K562 (cell line): ENCODE measurements around the gene JPT1. TPM values are rescaled to one million over a fixed set of nuclear protein-coding genes. Genes with fewer than 3 reads are reported as not detected.

Experiments
- ATAC-seq: fragments of 200-7000 bp; cut with Tn5 transposase; 3 replicates; pipeline ENCODE4 v1.9.1; 2020; ENCODE audit warnings: moderate library complexity
- BruUV-seq: library from RNA; stranded (reverse); fragments of 400-500 nt; replicated peaks from 2 replicates; lab custom pipeline; 2021; lab: Mats Ljungman, UMichigan
- CTCF ChIA-PET: fragments of 300-600 bp; formaldehyde crosslinking; extraction: SDS; loops from one replicate; lab custom pipeline; 2021; ENCODE audit warnings: low intra/inter-chr PET ratio; lab: Yijun Ruan, JAX
- POLR2A ChIA-PET: fragments of 300-600, 350-650 bp; sonication (Branson Sonifier 250); formaldehyde crosslinking; extraction: SDS; loops from one replicate; lab custom pipeline; 2021; ENCODE audit warnings: antibody characterized with exemption, inconsistent platforms; lab: Yijun Ruan, JAX
- DNase-seq, 4 experiments: peaks; one replicate each; pipeline versions ENCODE4 v3.0.0 to v3.0.0-alpha.2; 2011 to 2018; ENCODE audit warnings: low spot score in 3 of 4, mixed read lengths in 3 of 4; ENCODE audit errors: extremely low read depth in 1 of 4
- FAIRE-seq: peaks from 2 replicates; lab custom pipeline; 2011; peaks lifted over from hg19 to GRCh38; lab: Jason Lieb, UNC
- H2AFZ ChIP-seq: 2 replicates; pipeline ENCODE4 v1.6.0; 2011; ENCODE audit warnings: low read depth, low read length, control low read depth, inconsistent platforms
- H3K27ac ChIP-seq: fragments of 200-600 bp; 3 replicates; pipeline ENCODE4 v1.8.0; 2011; ENCODE audit warnings: low read depth, mild to moderate bottlenecking, control low read depth, inconsistent platforms, low read length, moderate library complexity, mixed read lengths; ENCODE audit errors: extremely low read depth
- H3K27me3 ChIP-seq, 2 experiments: fragments of 300-600 bp in 1 of 2; 2 replicates in 1 of 2; 3 replicates in 1 of 2; pipeline versions ENCODE4 v1.6.0 to v1.8.0; 2011; ENCODE audit warnings: inconsistent platforms in 2 of 2, low read length in 2 of 2, mild to moderate bottlenecking in 1 of 2, mixed read lengths in 1 of 2, moderate library complexity in 1 of 2; ENCODE audit not compliant: control insufficient read depth in 2 of 2, insufficient read depth in 2 of 2
- H3K36me3 ChIP-seq: fragments of 300-600 bp; 3 replicates; pipeline ENCODE4 v1.8.0; 2011; ENCODE audit warnings: mild to moderate bottlenecking, low read length, inconsistent platforms; ENCODE audit not compliant: control insufficient read depth, insufficient read depth
- H3K4me1 ChIP-seq, 2 experiments: fragments of 200-600 bp in 1 of 2; replicated peaks in 1 of 2; 2 replicates in 1 of 2; 3 replicates in 1 of 2; pipeline versions ENCODE4 v1.5.1 to v1.8.0; 2011; ENCODE audit warnings: inconsistent platforms in 2 of 2, low read length in 2 of 2, mild to moderate bottlenecking in 1 of 2, mixed read lengths in 1 of 2, moderate library complexity in 1 of 2; ENCODE audit not compliant: control insufficient read depth in 2 of 2, insufficient read depth in 2 of 2
- H3K4me2 ChIP-seq: 2 replicates; pipeline ENCODE4 v1.6.1; 2011; ENCODE audit warnings: low read length, control low read depth, inconsistent platforms, mixed read lengths; ENCODE audit not compliant: insufficient read depth
- H3K4me3 ChIP-seq: fragments of 200-600 bp; sonication (generic), shearing (Covaris generic); 2 replicates; pipeline ENCODE4 v1.5.1; 2016; ENCODE audit warnings: control low read depth, inconsistent platforms
- H3K79me2 ChIP-seq: fragments of 200-600 bp; 3 replicates; pipeline ENCODE4 v1.8.0; 2011; ENCODE audit warnings: low read length, inconsistent platforms; ENCODE audit not compliant: control insufficient read depth, insufficient read depth
- H3K9ac ChIP-seq, 2 experiments: 2 replicates each; pipeline versions ENCODE4 v1.6.0 to v1.6.1; 2011; ENCODE audit warnings: low read depth in 2 of 2, low read length in 2 of 2, control low read depth in 1 of 2, inconsistent platforms in 1 of 2, mild to moderate bottlenecking in 1 of 2, mixed read lengths in 1 of 2; ENCODE audit not compliant: insufficient read depth in 1 of 2
- H3K9me1 ChIP-seq: one replicate; pipeline ENCODE4 v1.6.0; 2011; ENCODE audit warnings: inconsistent platforms, mild to moderate bottlenecking, low read length, moderate library complexity; ENCODE audit not compliant: control insufficient read depth, insufficient read depth
- H3K9me3 ChIP-seq: replicated peaks from 2 replicates; pipeline ENCODE4 v1.5.1; 2011; ENCODE audit warnings: low read depth, low read length, inconsistent platforms; ENCODE audit not compliant: control insufficient read depth, insufficient read depth
- H4K20me1 ChIP-seq: replicated peaks from 2 replicates; pipeline ENCODE4 v1.6.1; 2011; ENCODE audit warnings: low read length, inconsistent platforms, mixed read lengths; ENCODE audit not compliant: control insufficient read depth, insufficient read depth
- ATF2 ChIP-seq: sonication (generic); formaldehyde crosslinking; IDR thresholded peaks from 2 replicates; pipeline ENCODE4 v1.8.1; 2022; ENCODE audit warnings: missing genetic modification reagents
- E2F3 ChIP-seq: fragments of 250-450 bp; sonication (Bioruptor Pico); IDR thresholded peaks from 2 replicates; pipeline ENCODE4 v1.4.0; 2020; ENCODE audit warnings: mild to moderate bottlenecking
- E4F1 ChIP-seq: fragments of 250-450 bp; sonication (Bioruptor Pico); IDR thresholded peaks from 2 replicates; pipeline ENCODE4 v1.5.0; 2021; ENCODE audit warnings: mild to moderate bottlenecking, borderline replicate concordance
- ERF ChIP-seq: fragments of 450-650 bp; formaldehyde crosslinking; IDR thresholded peaks from 2 replicates; pipeline ENCODE4 v1.4.0; 2020; ENCODE audit warnings: mild to moderate bottlenecking, mixed read lengths
- GTF2F1 ChIP-seq: IDR thresholded peaks from 2 replicates; pipeline ENCODE4 v1.6.1; 2011; ENCODE audit warnings: low read depth, low read length, improper control_type of control experiment
- LARP7 ChIP-seq: fragments of 450-650 bp; IDR thresholded peaks from 2 replicates; pipeline ENCODE4 v1.6.1; 2016
- MLLT1 ChIP-seq, 2 experiments: fragments of 450-650 bp; IDR thresholded peaks; 2 replicates each; pipeline ENCODE4 v1.6.1; 2016
- MYC ChIP-seq, 2 experiments: fragments of 250-450 bp in 1 of 2; sonication (Bioruptor Pico) in 1 of 2; IDR thresholded peaks; 2 replicates each; pipeline versions ENCODE4 v1.5.1 to v1.6.1; 2012 to 2021; ENCODE audit warnings: low read depth in 2 of 2, borderline replicate concordance in 1 of 2, improper control_type of control experiment in 1 of 2, low read length in 1 of 2, mild to moderate bottlenecking in 1 of 2, moderate library complexity in 1 of 2
- SAFB2 ChIP-seq: fragments of 200-400 bp; formaldehyde crosslinking; IDR thresholded peaks from 2 replicates; pipeline ENCODE4 v1.6.1; 2018; ENCODE audit warnings: borderline replicate concordance, low read length, low read depth, moderate library complexity; ENCODE audit not compliant: severe bottlenecking
- SIN3B ChIP-seq: fragments of 450-650 bp; IDR thresholded peaks from 2 replicates; pipeline ENCODE4 v1.6.1; 2017; ENCODE audit warnings: low read depth, mild to moderate bottlenecking, moderate library complexity
- USF1 ChIP-seq: sonication (generic); formaldehyde crosslinking; IDR thresholded peaks from 2 replicates; pipeline ENCODE4 v1.9.0; 2022; ENCODE audit warnings: mild to moderate bottlenecking, missing genetic modification reagents
- ZBTB5 ChIP-seq: fragments of 450-650 bp; IDR thresholded peaks from 2 replicates; pipeline ENCODE4 v1.6.1; 2017; ENCODE audit warnings: antibody characterized with exemption
- ZNF431 ChIP-seq: sonication (generic); formaldehyde crosslinking; IDR thresholded peaks from 2 replicates; pipeline ENCODE4 v1.8.0; 2022; ENCODE audit warnings: mild to moderate bottlenecking, missing genetic modification reagents
- WGBS: fragments of 100-300 bp; shearing (Covaris generic); methylation state at CpG from one replicate; pipeline ENCODE4 v1.1.6; 2016; ENCODE audit warnings: low coverage, mixed read lengths; ENCODE audit not compliant: insufficient coverage; ENCODE audit errors: missing lambda C conversion rate; 5-methylcytosine and 5-hydroxymethylcytosine counted together
- in situ Hi-C: fragments of 300-500 bp; cut with MboI; formaldehyde crosslinking; loops from 4 replicates; pipeline ENCODE4 v1.15.0; 2018; ENCODE audit warnings: inconsistent platforms, mixed read lengths
- intact Hi-C: fragments of 100-400 bp; cut with micrococcal nuclease; formaldehyde crosslinking; loops from 2 replicates; pipeline ENCODE4 v1.14.2; 2022
- polyA plus RNA-seq, 8 experiments: library from polyadenylated mRNA; depleted of rRNA in 4 of 8; stranded (reverse) in 5 of 8; unstranded in 3 of 8; fragments of >200 nt; fragmentation: Nextera tagmentation in 2 of 8; fragmentation: Illumina TruSeq in 1 of 8; extraction: Ambion mirVana in 2 of 8; extraction: Trizol in 1 of 8; gene quantifications; 2 replicates each; pipeline versions ENCODE4 v1.2.1 to v1.2.3, GENCODE V29; 2011 to 2014; ENCODE audit warnings: inconsistent platforms in 1 of 8, missing spikeins in 1 of 8
- total RNA-seq, 7 experiments: library from RNA; depleted of rRNA in 6 of 7; stranded (reverse); fragments of >200 nt in 6 of 7; fragmentation: Illumina TruSeq in 2 of 7; extraction: Trizol in 2 of 7; gene quantifications; 2 replicates each; pipeline versions ENCODE4 v1.2.1 to v1.2.3, GENCODE V29; 2011 to 2021; ENCODE audit warnings: low replicate concordance in 1 of 7

The JPT1 gene
- total and polyA plus RNA-seq, 9 of the 15 experiments (the other 6 are each of a cell fraction or from before 2014, with no cell fraction given), result 56.7 to 292 (median 144) TPM

- H3K27ac ChIP-seq, result peak overlapping the region; percentile 94
- BruUV-seq, result no TSS peak
- TF ChIP-seq E4F1 (CRISPR knock-in tag), result no peak
- TF ChIP-seq USF1 (CRISPR knock-in tag), result no peak
- 0 out of 4 replicates have a peak, but pooled peaks of 1 of the 2 experiments have one; percentile 13 for TF ChIP-seq MLLT1 (IDR thresholded peaks at IDR 0.05)
- no peak for TF ChIP-seq ERF
- TF ChIP-seq LARP7, result no peak
- no peak for TF ChIP-seq SIN3B
- TF ChIP-seq ZNF431 (CRISPR knock-in tag), result 0 out of 2 replicates have a peak, but pooled peaks have one; percentile 20
- TF ChIP-seq SAFB2, result no peak
- TF ChIP-seq GTF2F1, result no peak
- peak; percentile 58; the same call in 1 of the 2 replicates for TF ChIP-seq MYC (IDR thresholded peaks at IDR 0.05; ENCODE audit: low read depth, low read length)
- no peak for TF ChIP-seq MYC (CRISPR knock-in tag; IDR thresholded peaks at IDR 0.05; ENCODE audit: borderline replicate concordance, low read depth)
- TF ChIP-seq E2F3, result no peak
- no peak for TF ChIP-seq ZBTB5
- TF ChIP-seq ATF2 (CRISPR knock-in tag), result 0 out of 2 replicates have a peak, but pooled peaks have one; percentile 41
Observed at GRCh38 chr17:75153780-75154194, 525 bp downstream of the JPT1 start.

More at GRCh38 chr17:75153780-75154194, 525 bp downstream of the JPT1 start:
- Histone ChIP-seq H3K9me3 (no peaks in the 10 kb centered on the region), H3K4me3 (peak overlapping the region; percentile 98), H3K9me1 (no peaks in the 10 kb centered on the region), H3K9ac (peak overlapping the region; percentile 94 to 100), H3K36me3 (peaks cover 22% of the 10 kb centered on the region), H3K27me3 (no peaks in the 10 kb centered on the region), H3K4me1 (peaks cover 15 to 20% of the 10 kb centered on the region in 2 experiments), H3K4me2 (peak overlapping the region; percentile 95), H2AFZ (no peak overlapping the region; the same call in 1 of the 2 replicates), H4K20me1 (peaks cover 11% of the 10 kb centered on the region; the same call in 1 of the 2 replicates), H3K79me2 (peaks cover 60% of the 10 kb centered on the region)
- intact Hi-C loops (loop anchor here (1.0 to 5.0 kb wide), 2 partner anchors 43 to 49 kb away; no protein-coding TSS in a partner anchor), in situ Hi-C loops (no loop called here)
- POLR2A ChIA-PET, result interaction anchor here (0.5 to 4.1 kb wide), 22 partner anchors 9 to 389 kb away, joined by 3 to 55 read pairs (median 5); partner anchors contain the start of genes NT5C and SUMO2
- FAIRE-seq (no peak), ATAC-seq (peak; percentile 8), DNase-seq (peak in 2 of 4 experiments; percentile 48 to 51)
- CTCF ChIA-PET, result no interaction called here
- WGBS, result under 1% methylated on average over 27 of the region's 35 CpGs
